ENCODE results near the gene DACH1.

The DACH1 gene

DNA sequence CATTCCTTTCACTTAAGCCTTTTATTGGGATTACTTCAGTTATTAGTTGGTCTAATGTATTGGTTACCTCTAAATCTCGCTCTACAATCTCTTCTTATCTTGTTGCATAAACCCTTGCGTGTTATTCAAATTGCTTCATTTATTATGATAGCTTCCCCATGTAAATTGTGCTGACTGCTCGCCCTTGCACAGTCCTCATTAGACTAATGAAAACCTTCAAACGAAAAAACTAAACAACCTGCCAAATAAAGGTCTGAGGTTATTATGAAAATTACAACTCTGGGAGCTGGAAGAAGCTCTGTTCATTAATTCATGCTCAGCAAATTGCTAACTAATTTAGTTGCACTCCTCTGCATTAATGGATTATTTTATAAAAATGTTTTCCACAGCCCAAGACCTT is 320.1 kb downstream of the DACH1 start:
- DNase-seq (ENCODE audit: low read depth): no peak
- no peak overlapping the region for H3K4me3 ChIP-seq (ENCODE audit: control insufficient read depth, low read depth, low read length)
- TF ChIP-seq CTCF (conservative IDR thresholded peaks at IDR 0.05; ENCODE audit: control insufficient read depth, insufficient read depth, low read depth, low read length): no peak

- no peak for DNase-seq (ENCODE audit: low read depth)
- H3K4me3 ChIP-seq (ENCODE audit: control insufficient read depth, low read depth, low read length): no peak overlapping the region
- no peak for TF ChIP-seq CTCF (conservative IDR thresholded peaks at IDR 0.05; ENCODE audit: control insufficient read depth, insufficient read depth, low read depth, low read length)
Observed at GRCh38 chr13:71540098-71540497, 326.9 kb downstream of the DACH1 start.

DNA sequence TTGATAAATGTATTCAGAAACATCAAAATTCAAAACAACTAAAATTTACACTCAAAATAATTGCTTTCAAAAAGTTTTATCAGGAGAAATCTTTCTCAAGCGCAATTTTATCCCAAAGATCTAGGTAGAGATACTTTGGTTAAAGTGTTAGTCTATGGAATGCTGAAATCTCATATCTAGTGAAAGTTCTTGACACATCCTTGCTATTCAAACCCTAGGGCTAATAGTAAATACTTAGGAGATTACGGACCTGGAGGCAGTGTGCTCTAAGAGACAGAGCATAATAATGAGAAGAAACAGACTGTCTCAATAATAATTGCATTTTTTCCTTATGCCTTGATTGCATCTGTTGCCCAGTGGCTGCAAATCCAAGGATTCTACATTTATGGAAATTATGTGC is 330.8 kb downstream of the DACH1 start:
- TF ChIP-seq CTCF (conservative IDR thresholded peaks at IDR 0.05; ENCODE audit: control insufficient read depth, insufficient read depth, low read depth, low read length): no peak
- H3K4me3 ChIP-seq (ENCODE audit: control insufficient read depth, low read depth, low read length): no peak overlapping the region
- no peak for DNase-seq (ENCODE audit: low read depth)

DNA sequence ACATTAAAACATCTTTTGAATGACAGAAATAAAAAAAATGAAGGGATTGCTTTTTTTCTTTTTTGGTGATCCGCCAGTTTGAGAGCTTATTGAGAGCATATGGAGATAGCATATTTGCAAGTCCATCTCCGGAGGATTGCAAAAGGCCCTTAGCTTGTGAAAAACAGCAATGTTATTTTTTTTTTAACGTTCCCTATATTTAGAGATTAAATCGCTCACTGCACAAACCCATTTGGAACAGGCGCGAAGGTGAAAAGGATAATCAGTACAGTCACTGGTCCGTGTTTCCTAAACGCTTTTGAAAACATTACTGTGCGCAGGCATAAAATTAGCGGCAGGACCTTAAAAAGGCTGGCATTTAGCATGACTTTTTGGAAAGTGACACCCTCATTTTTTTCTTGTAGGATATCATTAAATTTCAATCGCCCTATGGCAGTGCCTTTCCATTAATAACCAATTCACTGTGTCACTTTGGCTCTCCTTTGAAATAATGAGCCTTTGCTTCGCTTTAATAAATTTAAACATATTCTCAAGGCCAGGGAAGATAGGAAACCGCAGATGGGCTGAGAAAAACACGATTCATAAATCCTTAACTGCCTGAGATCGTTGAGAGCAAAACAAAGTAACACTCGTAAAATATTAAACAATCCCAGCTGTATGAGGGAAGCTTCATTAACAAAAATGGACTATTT is 342.2 kb downstream of the DACH1 start:
- no peak for TF ChIP-seq CTCF (conservative IDR thresholded peaks at IDR 0.05; ENCODE audit: control insufficient read depth, insufficient read depth, low read depth, low read length)
- no peak overlapping the region for H3K4me3 ChIP-seq (ENCODE audit: control insufficient read depth, low read depth, low read length)
- no peak for DNase-seq (ENCODE audit: low read depth)

- H3K4me3 ChIP-seq (ENCODE audit: control insufficient read depth, low read depth, low read length): no peak overlapping the region
- DNase-seq (ENCODE audit: low read depth): no peak
- TF ChIP-seq CTCF (conservative IDR thresholded peaks at IDR 0.05; ENCODE audit: control insufficient read depth, insufficient read depth, low read depth, low read length): no peak
Observed at GRCh38 chr13:71524245-71524612, 342.8 kb downstream of the DACH1 start.

DNA sequence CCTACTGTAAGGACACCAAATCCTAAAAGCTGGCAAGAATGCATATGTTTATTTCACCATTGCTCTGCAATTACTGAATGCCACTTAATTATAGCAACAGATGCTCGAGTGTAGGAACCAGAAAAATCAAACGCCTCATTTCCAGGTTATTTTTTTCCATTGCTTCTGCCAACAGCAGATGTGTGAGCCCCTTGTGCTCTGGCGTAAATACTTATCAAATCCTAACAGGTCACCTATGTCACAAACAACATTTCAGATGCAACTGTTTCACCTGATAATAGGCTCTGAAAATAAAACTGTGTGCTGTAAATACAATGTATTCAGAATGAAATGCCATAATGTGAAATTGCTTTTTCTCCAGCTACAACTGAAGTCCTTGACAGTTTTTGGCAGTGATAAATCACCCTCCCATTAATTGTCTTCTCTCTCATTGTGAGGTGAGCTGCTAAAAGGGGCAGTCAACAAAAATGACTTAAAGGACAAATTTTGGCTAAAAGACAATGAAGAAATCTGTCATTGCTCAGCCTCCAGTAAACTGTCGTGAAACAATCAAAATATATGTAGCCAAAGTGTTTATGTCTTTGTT is 344.0 kb downstream of the DACH1 start:
- DNase-seq (ENCODE audit: low read depth): no peak
- no peak overlapping the region for H3K4me3 ChIP-seq (ENCODE audit: control insufficient read depth, low read depth, low read length)
- no peak for TF ChIP-seq CTCF (conservative IDR thresholded peaks at IDR 0.05; ENCODE audit: control insufficient read depth, insufficient read depth, low read depth, low read length)
